Stimulated activated CD8-positive, alpha-beta memory T cell treated with anti-CD3 and anti-CD28 coated beads, Interleukin-12 subunit alpha, Interleukin-12 subunit beta, amount 100 ng/mL, for 1 hour (primary cell): ENCODE data around the gene SLAMF9.

ENCODE experiments used
- DNase-seq: peaks from one replicate; pipeline ENCODE4 v3.0.0-alpha.2; 2020; ENCODE audit warnings: low read depth

The SLAMF9 gene

GRCh38 chr1:159974350-159974965 lies 20.4 kb upstream of the SLAMF9 start:
- DNase-seq: no peak

- DNase-seq: no peak
Measured at GRCh38 chr1:159973350-159973940, 19.4 kb upstream of the SLAMF9 start.

- DNase-seq: no peak
Measured at GRCh38 chr1:159972443-159973205, 18.6 kb upstream of the SLAMF9 start.

DNA sequence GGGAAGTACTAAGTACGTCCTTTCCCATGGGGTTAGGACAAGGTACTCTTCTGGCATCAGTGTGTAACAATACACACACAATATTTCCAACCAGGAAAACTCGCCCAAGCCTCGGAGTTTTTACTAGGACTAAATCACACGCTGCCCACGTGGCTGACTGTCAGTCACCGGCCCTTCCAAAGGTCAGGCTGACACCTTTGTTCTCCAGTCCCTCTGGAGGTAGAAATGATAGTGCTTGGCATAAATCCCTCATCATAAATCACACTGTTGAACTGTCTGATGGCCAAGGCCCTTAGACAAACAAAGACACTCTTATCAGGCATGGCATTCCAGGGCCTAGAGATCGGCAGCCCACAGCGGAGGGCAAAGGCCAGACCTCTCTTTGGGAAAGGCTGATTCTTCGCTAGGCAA lies 16.9 kb upstream of the SLAMF9 start:
- DNase-seq: no peak

DNA sequence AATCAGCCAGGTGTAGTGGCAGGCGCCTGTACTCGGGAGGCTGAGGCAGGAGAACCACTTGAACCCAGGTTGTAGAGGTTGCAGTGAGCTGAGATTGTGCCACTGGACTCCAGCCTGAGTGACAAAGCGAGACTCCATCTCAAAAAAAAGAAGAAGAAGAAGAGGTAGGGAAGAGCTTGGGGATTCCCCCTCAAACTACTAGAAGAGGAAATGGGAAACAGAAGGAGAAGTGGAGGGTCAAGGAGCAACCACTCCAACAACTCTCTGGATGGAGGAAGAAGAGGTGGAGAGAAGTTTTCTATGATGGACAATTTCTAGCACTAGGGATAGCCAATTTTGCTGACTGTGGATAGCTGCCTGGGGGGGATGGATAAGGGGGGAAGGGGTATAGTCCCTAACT lies 14.9 kb upstream of the SLAMF9 start:
- no peak for DNase-seq

DNA sequence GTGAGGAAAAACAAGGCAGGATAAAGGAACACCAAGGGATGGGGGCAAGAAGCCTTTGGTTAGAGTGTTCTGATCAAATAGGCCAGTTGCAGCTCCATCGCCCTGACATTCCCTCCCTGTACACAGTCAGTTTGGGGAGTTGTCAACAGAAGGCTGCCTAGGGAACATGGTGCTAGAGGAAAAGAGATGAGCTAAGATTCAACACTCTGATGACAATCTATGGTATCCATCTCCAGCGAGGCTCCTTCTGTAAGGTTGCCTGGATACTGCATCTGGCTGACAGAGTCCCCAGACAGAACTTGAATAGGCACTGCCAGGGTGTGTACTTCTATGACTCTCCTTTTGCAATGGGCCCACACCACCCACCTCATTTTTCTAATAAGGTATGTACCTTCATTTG lies 11.2 kb upstream of the SLAMF9 start:
- DNase-seq: no peak

DNA sequence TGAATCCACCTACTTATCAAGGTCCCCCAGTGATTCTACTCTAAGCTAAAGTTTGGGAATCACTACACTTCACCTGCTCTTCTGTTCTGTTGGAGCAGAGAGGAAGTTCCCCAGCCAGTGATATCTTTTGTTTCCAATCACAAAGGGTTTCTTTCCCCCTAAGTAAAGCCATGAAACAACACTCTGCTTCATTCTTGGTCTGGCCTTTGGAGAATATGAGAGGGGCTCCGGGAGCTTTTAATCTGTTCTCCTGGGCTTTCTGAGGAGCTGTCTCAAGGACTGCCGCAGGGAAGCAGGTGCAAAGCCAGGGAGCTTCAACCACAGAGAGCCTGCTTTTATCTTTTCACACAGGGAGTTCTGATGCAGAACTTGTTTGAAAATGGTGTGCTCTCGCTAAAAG lies 10.1 kb upstream of the SLAMF9 start:
- DNase-seq: no peak

DNA sequence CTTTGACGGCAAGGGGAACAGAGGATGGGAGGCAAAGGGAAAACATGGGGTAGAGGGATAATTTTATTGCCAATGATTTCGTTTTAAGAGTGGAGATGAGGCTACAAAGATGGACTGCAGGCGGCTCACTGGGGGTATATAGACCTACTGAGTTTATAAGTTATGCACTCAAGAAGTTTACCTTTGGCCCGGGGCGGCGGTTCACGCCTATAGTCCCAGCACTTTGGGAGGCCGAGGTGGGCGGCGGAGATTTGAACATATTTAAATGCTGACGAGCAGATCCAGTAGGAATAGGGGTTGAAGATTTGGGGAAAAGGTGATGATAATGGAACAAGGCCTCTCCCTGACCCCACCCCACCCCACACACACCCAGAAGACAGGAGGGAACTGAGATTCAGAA lies 8.1 kb upstream of the SLAMF9 start:
- no peak for DNase-seq

DNA sequence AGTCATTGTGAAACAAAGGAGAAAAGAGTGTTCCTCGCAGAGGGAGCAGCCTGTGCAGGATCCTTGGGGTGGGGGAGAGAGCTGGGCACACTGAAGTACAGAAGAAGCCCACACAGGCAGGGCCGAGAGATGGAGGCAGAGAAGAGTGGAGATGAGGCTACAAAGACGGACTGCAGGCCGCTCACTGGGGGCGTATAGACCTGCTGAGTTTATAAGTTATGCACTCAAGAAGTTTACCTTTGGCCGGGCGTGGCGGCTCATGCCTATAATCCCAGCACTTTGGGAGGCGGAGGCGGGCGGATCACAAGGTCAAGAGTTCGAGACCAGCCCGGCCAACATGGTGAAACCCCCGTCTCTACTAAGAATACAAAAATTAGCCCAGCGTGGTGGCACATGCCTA lies 7.6 kb upstream of the SLAMF9 start:
- no peak for DNase-seq

DNA sequence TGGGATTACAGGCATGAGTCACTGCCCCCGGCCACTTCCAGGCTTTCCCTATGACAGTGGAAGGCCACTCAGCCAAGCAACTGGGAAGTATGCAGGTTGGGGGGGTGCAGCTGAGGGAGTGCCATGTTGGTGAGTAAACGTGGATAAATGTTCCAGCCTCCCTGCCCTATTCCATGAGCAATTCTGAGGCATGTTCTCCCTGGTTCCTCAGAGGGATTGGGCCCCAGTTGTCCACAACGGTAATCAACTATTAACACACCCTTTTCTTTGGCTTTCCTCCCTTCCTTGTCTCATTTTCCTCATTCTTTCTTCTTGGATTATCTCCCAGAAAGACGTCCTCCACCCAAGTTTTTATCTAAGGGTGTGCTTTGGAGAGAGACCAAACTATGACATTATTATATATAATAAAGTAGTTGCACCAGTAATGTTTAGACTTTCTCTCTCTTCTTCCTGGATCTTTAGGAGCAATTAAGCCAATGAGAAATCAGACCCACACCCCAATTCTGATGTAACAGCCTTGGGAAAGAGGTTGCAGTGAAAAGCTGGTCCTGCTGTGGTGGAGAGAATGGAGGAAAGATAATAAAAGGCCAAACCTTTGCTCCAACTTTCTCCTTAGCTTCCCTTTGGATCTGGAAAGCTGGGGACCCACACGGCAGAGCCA lies 6.8 kb upstream of the SLAMF9 start:
- DNase-seq: no peak

DNA sequence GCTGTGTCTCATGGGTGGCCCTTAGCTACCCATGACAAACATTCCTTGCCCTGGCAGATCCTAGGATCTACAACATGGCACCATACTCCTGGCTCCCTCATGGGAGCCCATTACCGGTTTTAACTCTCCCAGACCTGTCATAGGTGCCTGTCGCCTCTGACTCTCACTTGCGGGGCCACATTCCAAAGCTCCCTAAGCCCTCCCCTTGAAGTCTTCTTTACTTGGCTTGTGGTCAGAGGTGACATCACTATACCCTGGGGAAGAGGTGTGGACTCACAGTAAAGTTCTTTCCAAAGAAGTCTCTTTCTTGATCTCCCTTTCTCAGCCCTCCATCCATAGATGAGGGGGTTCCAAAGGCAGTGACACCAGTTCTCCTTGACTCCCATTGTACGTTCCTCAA lies 5.4 kb upstream of the SLAMF9 start:
- DNase-seq: no peak

DNA sequence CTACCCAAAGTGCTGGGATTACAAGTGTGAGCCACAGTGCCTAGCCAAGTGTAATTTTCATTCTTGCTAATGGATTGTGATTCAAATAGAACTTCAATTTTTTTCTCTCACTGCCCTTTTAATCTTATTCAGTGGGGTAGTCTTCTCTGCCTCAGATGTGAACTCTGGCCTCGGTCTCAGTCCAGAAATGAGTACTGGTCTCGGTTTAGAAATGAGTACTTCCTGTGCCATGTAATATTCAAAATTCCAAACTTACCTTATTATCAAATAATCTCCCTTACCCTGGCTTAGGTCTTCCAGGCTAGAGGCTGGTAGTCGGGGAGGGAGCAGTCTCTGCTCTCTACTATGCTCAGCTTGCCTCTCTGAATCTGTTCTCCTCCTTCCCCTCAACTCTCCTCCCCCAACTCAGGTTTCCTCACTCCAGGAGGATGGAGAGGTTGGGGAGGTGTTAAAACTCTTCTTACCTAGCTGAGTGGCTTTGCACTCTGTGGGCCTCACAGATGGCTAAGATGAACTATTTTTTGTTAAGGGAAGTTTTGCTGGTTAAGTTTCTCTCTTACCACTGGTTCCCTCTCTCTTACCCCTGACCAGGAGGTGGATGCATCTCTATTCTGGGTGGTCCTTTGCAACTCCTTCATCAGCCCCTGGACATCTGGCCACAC lies 4.8 kb upstream of the SLAMF9 start:
- no peak for DNase-seq

- DNase-seq: no peak
Measured at GRCh38 chr1:159957824-159958268, 3.8 kb upstream of the SLAMF9 start.

- DNase-seq: no peak
Measured at GRCh38 chr1:159955456-159955855, 1.4 kb upstream of the SLAMF9 start.

DNA sequence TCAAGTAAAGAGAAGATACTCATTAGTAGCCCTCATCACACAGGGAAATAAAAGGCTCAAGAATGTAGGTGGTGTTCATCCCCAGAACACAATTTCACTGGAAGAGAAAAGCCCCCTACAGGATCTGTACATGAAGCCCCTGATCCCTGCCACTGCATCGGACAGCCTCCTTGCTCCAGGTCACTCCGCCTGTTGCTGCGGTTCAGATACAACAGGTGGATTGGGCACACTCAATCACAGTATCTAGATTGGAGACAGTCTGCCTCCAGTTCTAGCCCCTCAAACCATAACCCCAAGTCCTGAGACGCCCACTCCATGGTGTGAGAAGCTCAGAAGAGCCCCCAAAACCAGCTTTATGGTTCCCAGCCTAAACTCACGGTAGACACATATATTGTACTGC lies 1.1 kb downstream of the SLAMF9 start:
- DNase-seq: no peak

- no peak for DNase-seq
Measured at GRCh38 chr1:159951551-159951950, 2.5 kb downstream of the SLAMF9 start.

DNA sequence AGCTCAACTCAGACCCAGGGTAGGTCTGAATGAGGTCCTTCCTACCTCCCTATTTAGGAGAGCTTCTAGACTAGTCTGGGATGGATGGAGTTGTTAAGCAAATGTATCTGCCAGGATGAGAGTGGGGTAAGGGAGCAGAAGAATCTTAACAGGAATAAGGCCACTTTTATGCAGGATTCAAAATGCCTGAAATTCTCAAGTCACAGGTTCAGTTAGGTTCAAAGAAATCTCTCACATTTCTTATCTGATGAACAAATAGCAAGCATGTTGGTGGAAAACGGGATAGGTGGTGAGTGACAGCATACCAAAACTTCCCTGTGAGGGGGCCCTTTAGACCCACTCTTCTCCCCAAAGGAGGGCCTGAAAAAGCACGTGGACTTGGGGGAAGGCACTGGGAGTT lies 3.0 kb downstream of the SLAMF9 start:
- no peak for DNase-seq

DNA sequence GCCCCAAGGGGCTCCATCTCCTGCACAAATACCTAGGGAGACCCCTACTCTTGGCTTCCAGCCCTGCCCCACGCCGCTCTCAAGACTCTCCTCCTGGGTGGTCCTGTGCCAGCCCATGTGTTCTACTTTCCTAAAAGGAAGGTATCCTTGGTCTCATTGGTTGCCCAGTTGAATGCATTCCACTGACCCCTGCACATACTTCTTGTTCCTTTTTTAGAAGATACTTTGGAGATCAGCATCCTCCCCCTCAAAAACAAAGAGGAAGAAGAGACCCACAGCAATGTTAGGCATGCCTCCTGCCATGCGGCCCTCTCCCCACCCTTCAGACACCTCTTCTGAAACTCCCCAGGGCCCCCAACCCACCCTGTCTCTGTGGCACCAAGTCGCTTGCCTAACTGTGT lies 4.1 kb downstream of the SLAMF9 start:
- no peak for DNase-seq

DNA sequence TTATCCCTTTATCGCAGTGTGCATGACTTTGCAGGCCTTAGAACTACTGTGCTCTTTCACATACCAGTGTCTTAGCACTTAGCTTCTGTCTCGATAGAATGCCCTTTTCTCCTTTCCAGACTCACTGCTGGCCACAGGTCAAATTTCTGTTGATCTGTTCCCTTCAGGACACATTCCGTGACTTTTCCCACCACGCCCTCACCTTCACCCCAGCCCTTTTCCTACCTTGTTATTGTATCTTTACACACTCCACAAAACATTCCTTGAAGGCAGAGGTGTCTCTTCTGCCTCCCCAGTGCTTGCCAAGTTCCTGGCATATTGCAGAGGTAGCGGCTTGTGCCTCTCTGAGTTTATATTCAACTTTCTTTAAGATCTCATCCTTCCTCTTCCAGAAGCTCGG lies 4.9 kb downstream of the SLAMF9 start:
- no peak for DNase-seq

DNA sequence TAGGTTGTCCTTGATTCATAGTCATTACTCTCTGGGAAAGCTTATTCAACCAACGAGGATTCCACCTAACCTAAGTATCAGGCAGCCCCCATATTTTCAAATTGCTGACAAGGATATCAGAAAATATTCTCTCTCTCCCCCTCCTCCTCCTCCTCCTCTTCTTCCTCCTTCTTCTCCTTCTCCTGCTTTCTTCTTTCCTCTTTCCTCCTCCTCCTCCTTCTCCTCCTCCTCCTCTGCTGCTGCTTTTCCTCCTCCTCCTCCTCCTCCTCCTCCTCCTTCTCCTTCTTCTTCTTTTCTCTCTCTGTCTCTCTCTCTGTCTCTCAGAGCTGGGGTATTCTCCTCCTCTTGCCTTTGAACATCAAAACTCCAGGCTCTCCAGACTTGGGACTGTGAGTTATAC lies 6.1 kb downstream of the SLAMF9 start:
- DNase-seq: no peak

- no peak for DNase-seq
Measured at GRCh38 chr1:159946242-159947187, 7.5 kb downstream of the SLAMF9 start.
